Activated CD4-positive, alpha-beta T cell treated with anti-CD3 and anti-CD28 coated beads for 24 hours (primary cell): ENCODE data around the gene CBX1.

Experiments used
- DNase-seq, 2 donors: peaks; one replicate each; pipeline ENCODE4 v3.0.0-alpha.2; 2020; ENCODE audit warnings: low read depth in 2 of 2

Gene CBX1

GRCh38 chr17:48101012-48101720 is at the start of gene CBX1:
Gene CBX1, minus strand, starts transcription at chr17:48101478. Its CDS starts 24,474 bp downstream, at chr17:48077004.
- peak; percentile 88 to 91 for DNase-seq

DNA sequence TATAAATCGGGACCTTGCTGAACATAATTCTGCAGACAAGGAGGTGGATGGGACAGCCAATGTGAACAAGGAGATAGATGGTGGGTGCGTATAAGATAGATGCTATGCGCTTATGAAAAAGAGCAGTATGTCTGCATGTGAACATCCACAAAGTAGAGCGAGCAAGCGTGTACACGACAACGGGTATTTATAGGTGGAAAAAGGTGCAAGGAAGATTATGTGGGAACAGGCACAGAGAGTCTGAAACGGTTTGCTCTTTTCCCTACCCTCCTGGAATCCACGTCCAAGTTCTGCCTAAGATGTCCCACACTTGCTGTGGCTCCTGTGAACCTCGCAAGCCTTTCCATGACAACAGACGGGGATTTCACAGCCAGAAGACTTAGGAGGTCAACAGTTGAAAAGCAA is 49.3 kb upstream of the CBX1 start:
- DNase-seq: no peak

- no peak for DNase-seq
Observed at GRCh38 chr17:48149787-48150463, 48.6 kb upstream of the CBX1 start.

- DNase-seq: no peak
Observed at GRCh38 chr17:48148854-48149786, 47.8 kb upstream of the CBX1 start.

- DNase-seq: no peak
Observed at GRCh38 chr17:48148029-48148770, 46.9 kb upstream of the CBX1 start.

GRCh38 chr17:48144976-48145798 is 43.9 kb upstream of the CBX1 start:
- no peak for DNase-seq

- DNase-seq: no peak
Observed at GRCh38 chr17:48144231-48144630, 43.0 kb upstream of the CBX1 start.

DNA sequence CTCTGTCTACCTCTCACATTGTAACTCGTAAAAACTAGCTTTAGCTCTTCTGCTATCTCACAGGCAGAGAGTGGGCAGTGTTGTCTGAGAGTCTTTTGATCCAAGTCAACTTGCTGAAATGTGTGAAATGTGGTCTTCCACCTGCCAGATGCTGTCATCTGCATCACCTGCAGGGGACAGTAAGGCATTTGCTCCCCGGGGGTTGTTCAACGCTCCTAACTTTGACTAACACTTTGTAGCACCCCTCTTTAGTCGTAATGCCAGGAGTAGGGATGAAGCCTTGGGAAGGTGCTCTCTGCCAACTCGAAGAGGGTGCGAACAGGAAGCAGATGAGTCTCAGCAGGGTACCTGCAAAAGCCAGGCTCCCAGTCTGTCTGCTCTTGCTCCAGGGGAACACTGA is 42.4 kb upstream of the CBX1 start:
- DNase-seq: no peak

DNA sequence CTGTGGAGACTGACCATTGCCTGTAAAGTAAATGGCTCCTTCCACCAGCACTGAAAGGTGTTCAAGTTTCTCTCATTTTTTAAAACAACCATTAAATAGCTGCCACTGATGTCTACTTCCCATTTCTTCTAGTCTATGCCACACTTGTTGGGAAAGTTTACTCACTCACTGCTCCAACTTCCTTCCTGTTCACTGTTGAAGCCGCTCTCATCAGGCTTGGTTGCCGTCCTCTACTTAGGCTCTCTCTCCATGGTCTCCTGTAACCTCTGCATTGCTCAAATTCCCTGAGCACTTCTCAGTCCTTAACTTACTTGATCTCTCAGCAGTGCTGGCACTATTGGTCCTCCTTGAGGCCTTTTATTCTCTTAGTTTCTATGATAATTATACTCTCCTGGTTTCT is 38.7 kb upstream of the CBX1 start:
- no peak for DNase-seq

DNA sequence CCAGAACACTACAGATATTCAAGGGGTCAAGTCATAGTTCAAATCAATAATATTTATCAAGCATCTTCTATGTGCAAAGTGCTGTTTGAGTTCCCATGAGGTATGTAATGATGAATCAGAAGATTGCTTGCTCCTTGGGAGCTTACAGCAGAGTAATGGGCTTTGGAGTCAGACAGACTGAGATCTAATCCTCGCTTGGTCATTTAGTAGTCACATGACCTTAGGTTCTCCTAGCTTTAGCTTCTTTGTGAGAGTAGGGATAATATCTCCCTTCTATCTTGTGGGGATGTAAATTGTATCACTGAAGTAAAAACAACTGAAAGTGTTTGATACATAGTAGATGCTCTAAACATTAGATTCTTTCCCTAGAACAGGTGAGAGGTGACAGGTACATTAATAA is 36.4 kb upstream of the CBX1 start:
- DNase-seq: no peak

- DNase-seq: no peak
Observed at GRCh38 chr17:48134912-48135480, 33.7 kb upstream of the CBX1 start.

DNA sequence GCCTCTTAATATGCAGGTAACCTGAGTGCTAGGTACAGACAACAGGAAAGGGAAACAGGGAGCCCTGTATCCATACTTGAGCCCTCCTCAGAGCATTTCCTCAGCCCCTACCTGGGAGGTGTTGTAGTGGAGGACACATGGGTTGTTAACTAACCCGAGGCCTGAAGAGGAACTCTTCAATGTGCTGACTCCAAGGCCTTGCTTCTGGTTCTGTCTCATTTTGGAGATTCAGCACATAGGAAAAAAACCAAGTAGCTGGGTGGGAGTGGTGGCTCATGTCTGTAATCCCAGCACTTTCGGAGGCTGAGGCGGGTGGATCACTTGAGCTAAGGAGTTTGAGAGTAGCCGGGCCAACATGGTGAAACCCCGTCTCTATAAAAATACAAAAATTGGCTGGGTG is 31.1 kb upstream of the CBX1 start:
- DNase-seq: no peak

DNA sequence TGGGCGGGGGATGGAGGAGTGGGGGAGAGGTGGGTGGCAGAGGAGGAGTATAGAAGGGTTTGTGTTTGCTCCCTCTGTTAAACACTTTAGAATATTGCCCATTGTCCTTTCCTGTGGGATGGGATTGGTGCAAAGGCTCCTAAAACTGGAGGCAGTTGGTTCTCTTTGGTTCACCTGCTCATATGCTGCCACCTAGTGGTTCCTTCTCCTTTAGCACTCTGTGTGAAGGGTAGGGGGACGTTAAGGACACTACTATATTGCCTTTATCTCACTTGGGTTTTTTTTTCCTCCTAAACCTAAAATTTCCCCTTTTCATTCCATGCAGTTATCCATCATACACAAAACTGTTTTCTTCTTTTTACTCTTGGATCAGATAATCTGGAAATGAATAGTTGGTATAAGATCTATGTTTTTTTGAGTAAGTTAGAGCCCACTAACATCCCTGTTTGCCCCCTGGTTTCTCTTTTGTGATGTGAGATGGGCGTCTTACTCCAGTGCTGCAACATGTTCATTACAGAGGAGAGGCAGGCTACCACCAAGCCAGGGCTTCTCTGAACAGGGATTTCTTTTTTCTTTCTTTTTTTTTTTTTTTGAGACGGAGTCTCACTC is 30.0 kb upstream of the CBX1 start:
- peak in 1 of 2 donors; percentile 53 for DNase-seq

- DNase-seq: no peak
Observed at GRCh38 chr17:48129981-48130380, 28.7 kb upstream of the CBX1 start.

DNA sequence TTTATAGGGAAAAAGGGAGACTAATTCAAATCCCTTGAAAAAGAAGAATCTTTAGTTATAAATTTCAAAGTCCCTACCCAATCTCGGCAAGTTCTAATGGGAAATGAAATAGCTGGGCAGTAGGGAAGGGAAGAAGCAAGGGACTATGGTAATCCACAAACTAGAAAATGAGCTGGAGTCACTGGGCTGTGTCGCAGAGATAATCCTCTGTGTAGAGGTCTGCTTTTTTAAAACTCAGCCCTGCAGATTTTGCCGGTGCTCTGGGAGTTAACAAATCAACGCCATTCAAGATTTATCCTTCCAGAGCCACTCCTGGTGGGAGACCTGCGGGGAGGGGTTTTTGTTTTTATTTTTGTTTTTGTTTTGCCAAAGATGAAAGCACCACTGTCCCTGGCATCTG is 27.1 kb upstream of the CBX1 start:
- no peak for DNase-seq

GRCh38 chr17:48127371-48128051 is 26.2 kb upstream of the CBX1 start:
- no peak for DNase-seq

GRCh38 chr17:48126532-48126850 is 25.2 kb upstream of the CBX1 start:
- DNase-seq: no peak

- no peak for DNase-seq
Observed at GRCh38 chr17:48125829-48126531, 24.7 kb upstream of the CBX1 start.

DNA sequence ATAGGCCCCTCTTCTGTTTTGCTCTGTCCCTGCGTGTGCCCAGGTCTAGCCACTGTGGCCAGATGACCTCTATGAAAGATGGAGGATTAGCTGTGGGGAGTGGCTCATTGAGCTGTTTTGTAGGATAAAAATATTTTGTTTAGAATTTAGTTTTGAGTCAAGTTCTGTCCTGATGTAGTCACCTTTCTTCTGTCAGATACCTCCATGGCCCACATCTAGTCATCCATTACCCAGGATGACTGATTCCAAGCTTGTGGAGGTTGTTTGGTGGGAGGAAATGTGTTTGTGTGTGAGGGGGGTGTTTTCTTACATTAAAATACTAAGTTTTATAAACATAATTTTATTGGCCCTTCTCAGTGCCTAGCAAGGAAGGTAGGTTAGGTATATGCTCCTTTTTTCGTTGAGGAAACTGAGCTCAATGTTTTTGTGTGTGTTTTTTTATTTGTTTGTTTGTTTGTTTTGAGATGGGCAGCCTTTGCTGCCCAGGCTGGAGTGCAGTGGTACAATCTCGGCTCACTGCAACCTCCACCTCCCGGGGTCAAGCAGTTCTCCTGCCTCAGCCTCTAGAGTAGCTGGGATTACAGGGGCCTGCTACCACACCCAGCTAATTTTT is 22.6 kb upstream of the CBX1 start:
- DNase-seq: no peak
